ENCODE results near the gene VSIG1. TPM values are rescaled to one million over a fixed set of nuclear protein-coding genes. Genes with fewer than 3 reads are reported as not detected.

The VSIG1 gene
- total RNA-seq, 1 experiment from 2014 or later, result not detected

DNA sequence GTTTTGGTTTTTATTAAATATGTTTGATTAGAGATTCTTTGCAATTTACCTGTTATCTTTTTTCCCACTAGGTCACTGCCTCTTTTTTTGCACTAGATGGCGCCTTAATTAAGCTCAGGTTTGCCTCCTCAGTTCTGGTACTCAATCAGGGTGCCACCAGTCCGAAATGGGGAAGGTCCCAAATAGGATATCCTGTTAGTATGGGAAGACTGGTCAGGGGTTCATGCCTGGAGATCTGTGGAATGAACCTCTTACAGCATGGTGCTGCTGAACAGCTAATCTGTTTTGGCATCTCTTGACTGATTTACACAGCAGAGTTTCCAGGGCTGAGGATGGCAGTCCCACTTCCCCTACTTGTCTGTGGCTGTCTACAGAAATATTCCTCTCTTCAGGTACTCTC lies 24.2 kb upstream of the VSIG1 start:
- Histone ChIP-seq H3K4me1 (replicated peaks; ENCODE audit: insufficient read depth) (peaks cover 14% of the 10 kb centered on the region; the same call in 1 of the 2 replicates), H3K9me3 (ENCODE audit: insufficient read depth, low read depth) (no peaks in the 10 kb centered on the region), H3K4me3 (no peak overlapping the region), H2AFZ (no peak overlapping the region), H3F3A (ENCODE audit: insufficient read depth, low read depth) (peaks cover 10% of the 10 kb centered on the region; the same call in 1 of the 2 replicates), H3K4me2 (no peak overlapping the region), H3K27me3 (ENCODE audit: insufficient read depth, low read depth) (no peaks in the 10 kb centered on the region), H3K27ac (no peak overlapping the region), H4K20me1 (ENCODE audit: insufficient read depth) (no peaks in the 10 kb centered on the region), H3K79me2 (ENCODE audit: low read depth) (no peaks in the 10 kb centered on the region), H3K36me3 (ENCODE audit: low read depth) (no peaks in the 10 kb centered on the region), H3K9me2 (ENCODE audit: insufficient read depth) (0 out of 2 replicates have a peak, but pooled peaks cover 8% of the 10 kb centered on the region)
- intact Hi-C loops (cut with micrococcal nuclease; ENCODE audit: unreplicated experiment), result loop anchor here (1.0 kb wide), 1 partner anchor 52 kb away; no protein-coding TSS in a partner anchor
- CTCF ChIA-PET, result interaction anchor here (0.6 kb wide), 2 partner anchors 294 to 513 kb away, joined by 3 to 4 read pairs; no protein-coding TSS in a partner anchor
- no peak for DNase-seq
- POLR2A ChIA-PET (ENCODE audit: unreplicated experiment), result no interaction called here
- BruUV-seq (replicated peaks), result no TSS peak
- TF ChIP-seq EZH2 (IDR thresholded peaks at IDR 0.05; ENCODE audit: low read depth) (no peak), CTCF (conservative IDR thresholded peaks at IDR 0.05) (peak; percentile 76)

GRCh38 chrX:108022491-108023089 lies 22.3 kb upstream of the VSIG1 start:
- ChIA-PET CTCF (interaction anchor here (1.3 kb wide), 1 partner anchor 48 kb away, joined by 3 read pairs; no protein-coding TSS in a partner anchor), POLR2A (ENCODE audit: unreplicated experiment) (interaction anchor here (0.5 kb wide), 1 partner anchor 78 kb away, joined by 7 read pairs; no protein-coding TSS in a partner anchor)
- intact Hi-C loops (cut with micrococcal nuclease; ENCODE audit: unreplicated experiment), result no loop called here
- Histone ChIP-seq H3K4me2 (no peak overlapping the region), H3K36me3 (ENCODE audit: low read depth) (no peaks in the 10 kb centered on the region), H3K27me3 (ENCODE audit: insufficient read depth, low read depth) (no peaks in the 10 kb centered on the region), H2AFZ (no peak overlapping the region), H3K9me3 (ENCODE audit: insufficient read depth, low read depth) (no peaks in the 10 kb centered on the region), H3K9me2 (ENCODE audit: insufficient read depth) (0 out of 2 replicates have a peak, but pooled peaks cover 8% of the 10 kb centered on the region), H4K20me1 (ENCODE audit: insufficient read depth) (no peaks in the 10 kb centered on the region), H3K27ac (no peak overlapping the region), H3F3A (ENCODE audit: insufficient read depth, low read depth) (peaks cover 10% of the 10 kb centered on the region; the same call in 1 of the 2 replicates), H3K79me2 (ENCODE audit: low read depth) (no peaks in the 10 kb centered on the region), H3K4me3 (no peak overlapping the region), H3K4me1 (replicated peaks; ENCODE audit: insufficient read depth) (peaks cover 14% of the 10 kb centered on the region; the same call in 1 of the 2 replicates)
- no peak for DNase-seq
- BruUV-seq (replicated peaks), result no TSS peak
- no peak for TF ChIP-seq CTCF (conservative IDR thresholded peaks at IDR 0.05)
- no peak for TF ChIP-seq EZH2 (IDR thresholded peaks at IDR 0.05; ENCODE audit: low read depth)

GRCh38 chrX:108025376-108025775 lies 19.5 kb upstream of the VSIG1 start:
- H3K27ac ChIP-seq, result no peak overlapping the region
- CTCF ChIA-PET, result no interaction called here
- peaks cover 10% of the 10 kb centered on the region; the same call in 1 of the 2 replicates for H3F3A ChIP-seq (ENCODE audit: insufficient read depth, low read depth)
- BruUV-seq (replicated peaks), result no TSS peak
- no peak overlapping the region for H2AFZ ChIP-seq
- 0 out of 2 replicates have a peak, but pooled peaks cover 8% of the 10 kb centered on the region for H3K9me2 ChIP-seq (ENCODE audit: insufficient read depth)
- POLR2A ChIA-PET (ENCODE audit: unreplicated experiment), result no interaction called here
- H3K4me1 ChIP-seq (replicated peaks; ENCODE audit: insufficient read depth), result 0 out of 2 replicates have a peak, but pooled peaks cover 6% of the 10 kb centered on the region
- H3K9me3 ChIP-seq (ENCODE audit: insufficient read depth, low read depth), result no peaks in the 10 kb centered on the region
- H3K4me3 ChIP-seq, result no peak overlapping the region
- TF ChIP-seq CTCF (conservative IDR thresholded peaks at IDR 0.05) (no peak), EZH2 (IDR thresholded peaks at IDR 0.05; ENCODE audit: low read depth) (no peak)
- H3K79me2 ChIP-seq (ENCODE audit: low read depth), result no peaks in the 10 kb centered on the region
- no peaks in the 10 kb centered on the region for H3K36me3 ChIP-seq (ENCODE audit: low read depth)
- intact Hi-C loops (cut with micrococcal nuclease; ENCODE audit: unreplicated experiment), result no loop called here
- DNase-seq, result no peak
- no peaks in the 10 kb centered on the region for H4K20me1 ChIP-seq (ENCODE audit: insufficient read depth)
- no peaks in the 10 kb centered on the region for H3K27me3 ChIP-seq (ENCODE audit: insufficient read depth, low read depth)
- H3K4me2 ChIP-seq, result no peak overlapping the region
